AG04449 (cell line): ENCODE measurements around the gene LRRC75B.

Experiments
- CTCF ChIA-PET: fragments of 350-600 bp; formaldehyde crosslinking; extraction: SDS; loops from one replicate; lab custom pipeline; 2021; ENCODE audit warnings: antibody characterized with exemption; lab: Yijun Ruan, JAX
- POLR2A ChIA-PET: fragments of 400-600, 350-600 bp; formaldehyde crosslinking; extraction: SDS; loops from one replicate; lab custom pipeline; 2020; ENCODE audit warnings: antibody characterized with exemption, inconsistent platforms; lab: Yijun Ruan, JAX
- DNase-seq: peaks from one replicate; pipeline ENCODE4 v3.0.0-alpha.2; 2010; ENCODE audit warnings: low read depth, low spot score
- H3K4me3 ChIP-seq: 2 replicates; pipeline ENCODE4 v1.5.1; 2011; ENCODE audit warnings: low read depth, mild to moderate bottlenecking, control low read depth, low read length
- CTCF ChIP-seq: IDR thresholded peaks from one replicate; pipeline ENCODE4 v1.5.1; 2011; ENCODE audit warnings: mild to moderate bottlenecking, moderate library complexity, low read length, control low read depth, inconsistent platforms; ENCODE audit not compliant: insufficient read depth; ENCODE audit errors: missing control alignments

The LRRC75B gene

DNA sequence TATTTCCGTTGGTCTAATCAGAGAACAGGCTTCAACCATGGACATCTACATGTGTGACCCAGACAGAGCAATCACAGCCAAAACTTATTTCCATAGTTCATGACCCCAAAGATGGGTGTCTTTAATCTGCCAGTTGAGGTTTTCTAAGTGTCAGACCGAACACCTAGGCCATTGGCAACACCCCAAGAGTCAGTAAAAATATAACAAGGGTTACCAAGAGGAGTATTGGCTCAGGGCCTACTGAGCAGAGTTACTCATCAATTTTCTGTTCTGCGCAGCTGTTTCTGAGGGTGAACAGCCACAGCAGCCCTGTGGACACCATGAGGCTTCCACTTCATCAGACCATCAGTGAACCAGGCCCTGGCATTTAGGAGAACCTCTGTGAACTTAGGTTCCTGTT, 56.8 kb downstream of the LRRC75B start:
- POLR2A ChIA-PET: no interaction called here
- CTCF ChIA-PET: interaction anchor here (1.4 to 2.5 kb wide), 2 partner anchors 10 to 12 kb away, joined by 3 to 14 read pairs; no protein-coding TSS in a partner anchor
- no peak for DNase-seq
- no peak overlapping the region for H3K4me3 ChIP-seq
- TF ChIP-seq CTCF: no peak
